Pancreas (tissue), 10 donors: ENCODE results near the gene CXXC5. TPM values are rescaled to one million over a fixed set of nuclear protein-coding genes. Genes with fewer than 3 reads are reported as not detected.
A peak's percentile ranks its signal among the peaks of the same experiment; 100 is the strongest.

ENCODE experiments used
- ATAC-seq, 4 donors: fragments of 200-7000 bp; cut with Tn5 transposase; one replicate each; pipeline versions ENCODE4 v1.8.0 to v1.9.1; 2020; ENCODE audit warnings: mild to moderate bottlenecking in 4 of 4, moderate library complexity in 4 of 4
- DNase-seq, 6 donors: peaks; one replicate each; pipeline ENCODE4 v3.0.0-alpha.2; 2020
- FAIRE-seq: peaks from 2 replicates; lab custom pipeline; 2012; peaks lifted over from hg19 to GRCh38; lab: Jason Lieb, UNC
- H3K27ac ChIP-seq, 4 donors: fragments of 200-600 bp; sonication (generic); 1 replicate in 3 of 4; 2 replicates in 1 of 4; pipeline versions ENCODE4 v1.5.0 to v1.8.0; 2020
- H3K27me3 ChIP-seq, 4 donors: fragments of 200-600 bp; one replicate each; pipeline ENCODE4 v1.8.0; 2021
- H3K36me3 ChIP-seq, 3 donors: fragments of 200-600 bp; sonication (generic) in 1 of 3; one replicate each; pipeline versions ENCODE4 v1.5.0 to v1.8.0; 2020 to 2021
- H3K4me1 ChIP-seq, 3 donors: fragments of 200-600 bp; one replicate each; pipeline ENCODE4 v1.8.0; 2021
- H3K4me3 ChIP-seq, 4 donors: fragments of 200-600 bp; sonication (generic) in 2 of 4; one replicate each; pipeline versions ENCODE4 v1.5.0 to v1.8.0; 2020 to 2021
- H3K9me3 ChIP-seq, 4 donors: fragments of 200-600 bp; one replicate each; pipeline ENCODE4 v1.8.0; 2021
- WGBS, 2 donors: extraction: QIAGEN DNeasy Blood & Tissue Kit; methylation state at CpG; one replicate each; pipeline ENCODE4 v1.1.7; 2013; 5-methylcytosine and 5-hydroxymethylcytosine counted together
- intact Hi-C, 3 donors: fragments of 100-400 bp; cut with DNase I; formaldehyde crosslinking; loops; one replicate each; pipeline versions ENCODE4 v1.11.1 to v1.14.2; 2022
- polyA plus RNA-seq, 2 donors: library from polyadenylated mRNA; stranded (reverse); fragments of 200-250 nt; gene quantifications; one replicate each; pipeline ENCODE4 v1.2.3, GENCODE V29; 2013
- total RNA-seq, 6 donors: library from RNA; stranded (reverse); fragmentation: NEBNext Ultra II Directional in 4 of 6; extraction: Animal tissue kit (Norgen Biotek cat#: 25700) in 4 of 6; gene quantifications; one replicate each; pipeline versions ENCODE4 v1.2.1 to v1.2.4, GENCODE V29; 2021 to 2023
- TF ChIP-seq, protein P1 (sequence below), 4 donors: fragments of 200-600 bp; sonication (generic) in 3 of 4; IDR thresholded peaks; one replicate each; pipeline versions ENCODE4 v1.5.0 to v1.8.0; 2021; ENCODE audit warnings: antibody characterized with exemption in 4 of 4
- donor health status: healthy with polysubstance abuse.
- donor health status: DM: no; HTN: no; CAD: no; lungs with moderate emphysema.
- donor health status: DM: no; HTN: no; CAD: no.
- donor health status: control.
- donor health status: control.
- donor health status: Bipolar disorder and iron deficiency.
- donor health status: DM: yes; HTN: yes; CAD: no.
- donor health status: DM: no; HTN: no; CAD: no.
- donor health status: DM: no; HTN: no; CAD: no.
- donor health status: DM: yes; HTN: yes; CAD: no.

The CXXC5 gene
- total and polyA plus RNA-seq, 8 donors = 33.0 to 70.5 (median 44.1) TPM

DNA sequence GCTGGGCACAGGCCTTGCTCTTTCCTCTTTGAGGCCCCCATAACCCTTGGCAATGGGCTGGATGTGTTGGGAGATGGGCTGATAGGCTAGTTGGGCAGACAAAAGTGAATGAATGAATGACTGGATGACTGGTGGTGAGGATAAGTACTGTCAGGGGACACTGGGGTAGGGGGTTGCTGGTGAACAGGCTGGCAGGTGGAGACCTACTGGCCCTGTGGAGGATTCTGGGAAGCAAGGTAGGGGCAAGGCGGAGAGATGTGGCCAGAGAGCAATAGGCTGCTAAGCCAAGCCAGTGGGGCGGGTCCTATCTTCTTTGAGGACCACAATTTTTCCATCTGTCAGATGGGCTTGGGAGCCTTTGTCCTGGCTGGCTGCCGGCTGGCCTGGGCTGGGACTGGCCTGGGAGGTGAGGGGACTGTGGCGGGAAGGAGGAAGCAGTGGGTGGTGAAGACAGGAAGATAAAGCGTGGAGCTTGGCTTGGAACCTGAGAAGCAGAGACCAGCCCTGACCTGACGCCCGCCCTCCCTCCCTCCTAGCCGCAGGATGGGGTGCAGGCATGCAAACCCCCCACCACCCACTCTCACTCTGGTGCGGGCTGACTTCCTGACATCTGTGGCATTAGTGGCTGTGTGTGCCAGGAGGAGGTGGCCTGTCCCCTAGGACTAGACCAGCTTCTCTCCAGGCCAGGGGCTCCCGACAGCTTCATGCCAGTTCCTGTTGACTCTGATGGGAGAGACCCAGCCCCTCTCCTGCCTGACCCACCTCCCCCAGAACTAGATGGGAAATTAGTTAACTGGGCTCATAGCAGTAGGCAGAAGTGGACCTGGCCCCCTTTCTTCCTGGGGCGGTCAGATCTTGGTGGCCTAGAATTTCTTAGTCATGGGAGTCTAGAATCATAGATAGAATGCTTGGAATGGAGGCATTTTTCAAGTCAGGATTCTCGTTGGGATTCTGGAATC, 9.5 kb downstream of the CXXC5 start:
- Histone ChIP-seq H3K9me3 (no peaks in the 10 kb centered on the region), H3K4me1 (peaks cover 95 to 99% (median 97%) of the 10 kb centered on the region in 3 donors), H3K27ac (peak overlapping the region; percentile 80 to 96 (median 92)), H3K36me3 (no peaks in the 10 kb centered on the region), H3K27me3 (no peaks in the 10 kb centered on the region), H3K4me3 (peak overlapping the region in 1 of 4 donors; percentile 35)
- no peak for FAIRE-seq
- peak in 2 of 6 donors; percentile 67 to 76 for DNase-seq
- WGBS, 2 donors = 15 to 18% methylated on average over 12 of the region's 12 CpGs
- ATAC-seq = no peak
- TF ChIP-seq, protein P1, sequence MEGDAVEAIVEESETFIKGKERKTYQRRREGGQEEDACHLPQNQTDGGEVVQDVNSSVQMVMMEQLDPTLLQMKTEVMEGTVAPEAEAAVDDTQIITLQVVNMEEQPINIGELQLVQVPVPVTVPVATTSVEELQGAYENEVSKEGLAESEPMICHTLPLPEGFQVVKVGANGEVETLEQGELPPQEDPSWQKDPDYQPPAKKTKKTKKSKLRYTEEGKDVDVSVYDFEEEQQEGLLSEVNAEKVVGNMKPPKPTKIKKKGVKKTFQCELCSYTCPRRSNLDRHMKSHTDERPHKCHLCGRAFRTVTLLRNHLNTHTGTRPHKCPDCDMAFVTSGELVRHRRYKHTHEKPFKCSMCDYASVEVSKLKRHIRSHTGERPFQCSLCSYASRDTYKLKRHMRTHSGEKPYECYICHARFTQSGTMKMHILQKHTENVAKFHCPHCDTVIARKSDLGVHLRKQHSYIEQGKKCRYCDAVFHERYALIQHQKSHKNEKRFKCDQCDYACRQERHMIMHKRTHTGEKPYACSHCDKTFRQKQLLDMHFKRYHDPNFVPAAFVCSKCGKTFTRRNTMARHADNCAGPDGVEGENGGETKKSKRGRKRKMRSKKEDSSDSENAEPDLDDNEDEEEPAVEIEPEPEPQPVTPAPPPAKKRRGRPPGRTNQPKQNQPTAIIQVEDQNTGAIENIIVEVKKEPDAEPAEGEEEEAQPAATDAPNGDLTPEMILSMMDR (IDR thresholded peaks at IDR 0.05) = no peak
- intact Hi-C loops = no loop called here

DNA sequence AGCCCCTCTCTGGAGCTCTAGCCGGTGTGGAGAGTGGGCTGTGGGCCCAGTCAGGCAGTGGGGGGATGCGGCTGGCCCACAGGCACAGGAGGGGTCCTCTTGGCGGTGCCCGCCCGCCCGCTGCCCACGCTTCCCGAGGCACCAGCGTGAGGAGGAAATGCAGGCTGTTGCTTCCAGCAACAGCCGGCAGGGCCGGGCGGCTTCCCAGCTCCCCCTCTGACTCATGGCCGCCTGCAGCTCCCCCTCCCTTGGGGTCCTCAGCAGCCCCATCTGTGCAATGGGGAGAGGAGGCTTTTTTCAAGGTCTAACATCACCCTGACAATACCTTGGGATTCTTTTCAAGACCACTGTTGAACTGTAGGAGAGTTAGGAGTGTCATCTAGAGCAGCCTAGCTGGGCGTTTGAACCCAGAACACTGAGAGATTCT, 10.4 kb downstream of the CXXC5 start:
- H3K4me1 ChIP-seq = peaks cover 86 to 99% (median 95%) of the 10 kb centered on the region in 3 donors
- intact Hi-C loops = no loop called here

DNA sequence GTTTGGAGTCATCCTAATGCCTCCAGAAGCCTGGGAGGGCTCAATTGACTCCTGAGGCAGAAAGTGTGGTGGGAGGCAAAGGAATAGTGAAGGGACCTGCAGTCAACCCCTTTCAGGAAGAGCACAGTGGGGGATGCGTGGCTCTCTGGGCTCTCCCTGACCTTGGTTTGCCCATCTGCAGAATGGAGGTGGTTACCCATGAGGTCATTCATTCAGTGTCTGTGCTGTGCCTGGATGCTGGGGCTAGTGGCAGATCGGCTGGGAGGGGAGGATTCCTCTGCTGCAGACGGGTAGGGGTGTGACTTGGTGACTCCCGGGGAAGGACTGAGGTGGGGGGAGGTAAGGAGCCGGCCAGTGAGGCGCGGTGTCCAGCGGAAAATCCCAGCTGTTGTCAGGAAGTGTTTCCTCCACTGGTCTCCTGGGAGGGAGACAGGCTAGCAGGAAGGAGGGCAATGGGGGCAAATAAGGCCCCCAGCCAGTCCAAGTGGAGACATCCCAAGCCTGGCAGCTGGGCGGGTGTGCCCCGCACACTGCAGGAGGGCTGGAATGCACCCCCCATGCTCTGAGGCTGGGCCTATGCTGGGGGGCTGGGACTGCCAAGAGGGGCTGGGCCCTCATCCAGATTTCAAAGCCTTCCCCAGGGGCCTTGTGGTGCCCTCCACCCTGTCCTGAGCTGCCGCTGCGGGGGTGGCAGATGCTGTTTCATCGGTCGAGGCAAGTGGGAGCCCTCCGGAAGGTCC, 10.9 kb downstream of the CXXC5 start:
- Histone ChIP-seq H3K4me1 (peaks cover 82 to 99% (median 92%) of the 10 kb centered on the region in 3 donors), H3K4me3 (peak overlapping the region in 2 of 4 donors; percentile 22 to 35), H3K9me3 (no peaks in the 10 kb centered on the region), H3K27ac (peak overlapping the region; percentile 80 to 96 (median 92)), H3K27me3 (no peaks in the 10 kb centered on the region), H3K36me3 (no peaks in the 10 kb centered on the region)
- peak in 3 of 4 donors; percentile 0 to 3 (median 2) for ATAC-seq
- intact Hi-C loops = no loop called here
- WGBS, 2 donors = 7 to 11% methylated on average over 14 to 15 of the region's 15 CpGs
- DNase-seq = peak in 1 of 6 donors; percentile 72
- TF ChIP-seq, protein P1 (IDR thresholded peaks at IDR 0.05) = no peak
- FAIRE-seq = no peak

More for the DNA sequence above, 10.4 kb downstream of the CXXC5 start:
- no peak for FAIRE-seq
- TF ChIP-seq, protein P1 (IDR thresholded peaks at IDR 0.05) = no peak
- Histone ChIP-seq H3K27ac (peak overlapping the region; percentile 80 to 96 (median 92)), H3K27me3 (no peaks in the 10 kb centered on the region), H3K36me3 (no peaks in the 10 kb centered on the region), H3K9me3 (no peaks in the 10 kb centered on the region), H3K4me3 (peak overlapping the region in 2 of 4 donors; percentile 13 to 35)
- DNase-seq = peak in 3 of 6 donors; percentile 64 to 79 (median 76)
- peak in 1 of 4 donors; percentile 17 for ATAC-seq
- 15 to 19% methylated on average over 11 to 14 of the region's 14 CpGs for WGBS, 2 donors

DNA sequence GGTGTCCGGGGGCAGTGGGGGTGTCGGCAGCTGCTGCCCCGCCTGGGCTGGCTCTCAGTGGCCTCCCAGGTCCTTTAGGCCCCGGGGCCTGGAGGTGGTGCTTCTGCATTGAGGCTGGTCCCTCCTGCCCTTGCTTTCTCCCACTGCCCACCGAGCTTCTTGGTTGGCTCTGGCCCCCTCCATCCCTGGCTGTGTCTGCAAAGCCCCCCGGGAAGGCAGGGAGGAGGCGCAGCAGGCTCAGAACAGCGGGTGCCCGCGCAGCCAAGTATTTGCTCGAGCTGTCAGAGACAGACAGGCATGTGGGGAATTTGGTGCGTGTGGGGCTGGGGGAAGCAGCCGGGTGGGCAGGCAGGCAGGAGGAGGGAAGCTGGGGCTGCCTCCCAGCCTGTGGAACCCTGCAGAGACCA, 11.5 kb downstream of the CXXC5 start:
- H3K36me3 ChIP-seq = no peaks in the 10 kb centered on the region
- peak overlapping the region; percentile 80 to 96 (median 92) for H3K27ac ChIP-seq
- H3K4me3 ChIP-seq = peak overlapping the region in 2 of 4 donors; percentile 22 to 35
- H3K27me3 ChIP-seq = no peaks in the 10 kb centered on the region
- DNase-seq = peak in 2 of 6 donors; percentile 56 to 73
- no peak for FAIRE-seq
- WGBS, 2 donors = 6% methylated on average over 13 of the region's 13 CpGs
- TF ChIP-seq, protein P1 (IDR thresholded peaks at IDR 0.05) = no peak
- no peaks in the 10 kb centered on the region for H3K9me3 ChIP-seq
- ATAC-seq = no peak
- peaks cover 82 to 100% (median 91%) of the 10 kb centered on the region in 3 donors for H3K4me1 ChIP-seq
- intact Hi-C loops = no loop called here
